ENCODE data around the gene CALCOCO1. TPM values are rescaled to one million over a fixed set of nuclear protein-coding genes. Genes with fewer than 3 reads are reported as not detected.

The CALCOCO1 gene
- total and polyA plus RNA-seq, 9 of the 15 experiments (the other 6 are each of a cell fraction or from before 2014, with no cell fraction given) = 1.9 to 31.8 (median 11.0) TPM

- TF ChIP-seq SMAD2 (IDR thresholded peaks at IDR 0.05; ENCODE audit: low read depth, low read length) (peak; percentile 37; the same call in 1 of the 2 replicates), RNF2 (IDR thresholded peaks at IDR 0.05) (no peak), SREBF1 (IDR thresholded peaks at IDR 0.05; ENCODE audit: borderline replicate concordance, low read depth, low read length) (0 out of 2 replicates have a peak, but pooled peaks have one; percentile 62), KLF10 (CRISPR knock-in tag; IDR thresholded peaks at IDR 0.05) (no peak), ZNF395 (CRISPR knock-in tag; IDR thresholded peaks at IDR 0.05) (peak; percentile 96), ZBTB9 (CRISPR knock-in tag; IDR thresholded peaks at IDR 0.05) (peak; percentile 91), ZNF609 (CRISPR knock-in tag; IDR thresholded peaks at IDR 0.05; ENCODE audit: borderline replicate concordance) (no peak), TFAM (CRISPR knock-in tag; conservative IDR thresholded peaks at IDR 0.05) (no peak), BRF1 (IDR thresholded peaks at IDR 0.05; ENCODE audit: borderline replicate concordance, extremely low read depth, insufficient read length) (no peak), USF1 (CRISPR knock-in tag; IDR thresholded peaks at IDR 0.05) (peak; percentile 60), GATA2 (CRISPR knock-in tag; IDR thresholded peaks at IDR 0.05) (no peak), TSHZ1 (CRISPR knock-in tag; IDR thresholded peaks at IDR 0.05) (no peak), HDAC2 (IDR thresholded peaks at IDR 0.05) (no peak), TRIM24 (IDR thresholded peaks at IDR 0.05) (no peak), NR3C1 (CRISPR knock-in tag; IDR thresholded peaks at IDR 0.05) (no peak), NUFIP1 (IDR thresholded peaks at IDR 0.05; ENCODE audit: partially characterized antibody) (no peak)
Observed at GRCh38 chr12:53727310-53728041, at the start of gene CALCOCO1 (continued).
